Loucy (cell line): ENCODE results near the gene BRSK2.

ENCODE experiments used
- CTCF ChIP-seq: fragments of 200-600 bp; sonication (generic); conservative IDR thresholded peaks from 2 replicates; pipeline ENCODE4 v1.5.1; 2014; ENCODE audit warnings: mild to moderate bottlenecking, antibody characterized with exemption, low read length
- EZH2phosphoT487 ChIP-seq: fragments of 200-600 bp; IDR thresholded peaks from 2 replicates; pipeline ENCODE4 v1.6.1; 2018; ENCODE audit warnings: antibody characterized with exemption, mild to moderate bottlenecking, moderate library complexity, borderline replicate concordance

DNA sequence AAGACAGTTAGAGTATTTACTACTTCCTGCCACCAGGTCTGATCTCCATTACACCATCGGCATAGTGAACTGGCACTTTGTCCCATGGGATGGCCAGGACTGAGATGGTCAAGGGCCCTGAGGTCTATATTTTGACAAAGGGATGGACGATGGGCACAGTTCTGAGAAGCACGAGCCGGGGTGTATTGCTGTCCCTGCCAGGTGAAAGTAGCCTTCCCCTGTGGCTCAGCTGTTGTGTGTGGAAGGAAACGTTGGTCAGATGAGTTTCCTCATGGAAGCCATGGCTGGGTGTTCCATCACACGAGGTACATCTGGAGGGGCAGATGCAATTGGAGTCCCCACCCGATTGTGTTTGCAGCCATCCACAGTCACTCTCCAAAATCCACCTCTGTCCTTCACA is 27.9 kb upstream of the BRSK2 start:
- TF ChIP-seq CTCF (no peak), EZH2phosphoT487 (no peak)
